Activated CD4-positive, alpha-beta memory T cell treated with anti-CD3 and anti-CD28 coated beads, Interleukin-2, amount 10 ng/mL, durations not matched to agents 7 days and 5 days (primary cell): ENCODE data around the gene APEH. TPM values are rescaled to one million over a fixed set of nuclear protein-coding genes. Genes with fewer than 3 reads are reported as not detected.
A peak's percentile ranks its signal among the peaks of the same experiment; 100 is the strongest.
"Not testable (repeated sequence)": the region's sequence is repeated elsewhere in the genome, so short reads cannot be mapped to it uniquely, and the experiment has no call there.

Experiments used
- CTCF ChIA-PET: fragments of 350-600 bp; sonication (Branson Sonifier 250); formaldehyde crosslinking; loops from one replicate; lab custom pipeline; 2021; ENCODE audit warnings: antibody characterized with exemption, inconsistent platforms; lab: Charles Lee
- POLR2A ChIA-PET: fragments of 350-600 bp; sonication (Branson Sonifier 250); formaldehyde crosslinking; loops from one replicate; lab custom pipeline; 2021; ENCODE audit warnings: antibody characterized with exemption; lab: Charles Lee
- DNase-seq: peaks from one replicate; pipeline ENCODE4 v3.0.0-alpha.2; 2020
- H3K27ac Mint-ChIP-seq: one replicate; pipeline ENCODE4 v1.8.0; 2021; ENCODE audit warnings: mild to moderate bottlenecking, mixed read lengths
- H3K27me3 Mint-ChIP-seq: one replicate; pipeline ENCODE4 v1.8.0; 2021; ENCODE audit warnings: mixed read lengths
- H3K36me3 Mint-ChIP-seq: one replicate; pipeline ENCODE4 v1.8.0; 2021; ENCODE audit warnings: low read depth, mixed read lengths
- H3K4me1 Mint-ChIP-seq: one replicate; pipeline ENCODE4 v1.8.0; 2021; ENCODE audit warnings: mixed read lengths
- H3K4me3 Mint-ChIP-seq: one replicate; pipeline ENCODE4 v1.8.0; 2021; ENCODE audit warnings: mild to moderate bottlenecking, mixed read lengths
- H3K9me3 Mint-ChIP-seq: one replicate; pipeline ENCODE4 v1.8.0; 2021; ENCODE audit warnings: mixed read lengths
- total RNA-seq, 2 experiments: library from RNA; stranded (reverse); gene quantifications; one replicate each; pipeline ENCODE4 v1.2.3, GENCODE V29; 2021

APEH gene
- total RNA-seq, 2 experiments from 2014 or later, result 132 to 136 TPM

DNA sequence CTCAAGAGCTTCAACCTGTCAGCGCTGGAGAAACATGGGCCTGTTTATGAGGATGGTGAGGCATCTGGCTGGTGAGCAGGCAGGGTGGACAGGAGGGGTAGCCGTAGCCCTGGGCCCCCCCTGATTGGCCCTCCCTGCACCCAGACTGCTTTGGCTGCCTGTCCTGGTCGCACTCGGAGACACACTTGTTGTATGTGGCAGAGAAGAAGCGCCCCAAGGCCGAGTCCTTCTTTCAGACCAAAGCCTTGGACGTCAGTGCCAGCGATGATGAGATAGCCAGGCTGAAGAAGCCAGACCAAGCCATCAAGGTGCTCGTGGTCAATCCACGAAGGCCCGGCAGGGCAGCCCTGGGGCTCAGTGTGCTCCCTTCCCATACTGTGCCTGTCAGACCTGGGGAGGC, 1.8 kb downstream of the APEH start:
- Mint-ChIP-seq H3K36me3 (peaks cover 27% of the 10 kb centered on the region), H3K27me3 (no peaks in the 10 kb centered on the region), H3K27ac (no peak overlapping the region), H3K4me1 (peaks cover 37% of the 10 kb centered on the region), H3K4me3 (no peak overlapping the region), H3K9me3 (no peaks in the 10 kb centered on the region)
- no peak for DNase-seq
- POLR2A ChIA-PET, result interaction anchor here (1.0 to 2.4 kb wide), 2 partner anchors 17 to 136 kb away, joined by 3 to 8 read pairs; no protein-coding TSS in a partner anchor
- CTCF ChIA-PET, result interaction anchor here (2.2 kb wide), 1 partner anchor 136 kb away, joined by 9 read pairs; no protein-coding TSS in a partner anchor

DNA sequence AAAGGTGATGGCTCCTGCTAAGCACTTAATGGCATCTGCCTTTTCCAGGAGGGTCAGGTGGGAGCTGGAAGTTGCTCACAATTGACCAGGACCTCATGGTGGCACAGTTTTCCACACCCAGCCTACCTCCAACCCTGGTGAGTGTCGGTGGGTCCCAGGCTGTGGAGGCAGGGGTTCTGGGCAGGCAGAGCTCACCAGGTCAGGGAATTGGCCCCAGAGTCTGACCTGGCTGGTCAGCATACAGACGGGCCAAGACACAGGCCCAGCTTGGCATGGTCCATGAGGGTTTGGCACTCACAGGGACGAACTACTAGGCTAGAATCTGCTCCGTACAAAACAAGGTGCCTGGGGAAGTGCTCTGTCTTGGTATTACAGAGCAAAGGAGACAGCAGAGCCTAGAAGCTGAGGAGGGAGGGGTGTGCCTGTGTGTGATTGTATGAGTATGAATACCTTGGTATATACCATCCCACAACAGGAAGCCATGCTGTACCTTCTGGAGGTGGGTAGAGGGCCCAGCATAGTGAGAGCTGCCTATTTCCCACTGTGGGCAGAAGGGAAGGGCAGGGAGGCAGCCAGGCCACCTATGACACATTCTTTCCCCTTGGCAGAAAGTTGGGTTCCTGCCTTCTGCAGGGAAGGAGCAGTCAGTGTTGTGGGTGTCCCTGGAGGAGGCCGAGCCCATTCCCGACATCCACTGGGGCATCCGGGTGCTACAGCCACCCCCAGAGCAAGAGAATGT, 6.5 kb downstream of the APEH start:
- no peak overlapping the region for H3K27ac Mint-ChIP-seq
- H3K27me3 Mint-ChIP-seq, result peaks cover 3% of the 10 kb centered on the region
- peaks cover 31% of the 10 kb centered on the region for H3K36me3 Mint-ChIP-seq
- H3K9me3 Mint-ChIP-seq, result no peaks in the 10 kb centered on the region
- H3K4me1 Mint-ChIP-seq, result peaks cover 14% of the 10 kb centered on the region
- DNase-seq, result no peak
- H3K4me3 Mint-ChIP-seq, result no peak overlapping the region
- ChIA-PET POLR2A (no interaction called here), CTCF (no interaction called here)

DNA sequence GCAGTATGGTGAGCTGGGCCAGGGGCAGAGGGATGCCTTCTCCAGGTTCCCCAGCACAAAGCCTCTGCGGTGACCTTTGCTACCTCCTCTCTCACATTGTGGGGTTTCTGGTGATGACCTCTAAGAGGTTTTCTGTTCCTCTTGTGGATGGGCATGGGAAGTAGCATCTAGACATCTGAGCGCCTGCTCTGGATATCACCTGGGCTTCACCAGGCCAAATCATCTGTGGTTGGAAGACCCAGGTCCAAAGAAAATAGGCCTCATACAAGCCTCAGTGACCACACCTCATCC, 7.0 kb downstream of the APEH start:
- peaks cover 9% of the 10 kb centered on the region for H3K4me1 Mint-ChIP-seq
- H3K4me3 Mint-ChIP-seq, result no peak overlapping the region
- CTCF ChIA-PET, result no interaction called here
- DNase-seq, result no peak
- POLR2A ChIA-PET, result no interaction called here
- no peaks in the 10 kb centered on the region for H3K9me3 Mint-ChIP-seq
- H3K27ac Mint-ChIP-seq, result no peak overlapping the region
- peaks cover 3% of the 10 kb centered on the region for H3K27me3 Mint-ChIP-seq
- H3K36me3 Mint-ChIP-seq, result peaks cover 27% of the 10 kb centered on the region

DNA sequence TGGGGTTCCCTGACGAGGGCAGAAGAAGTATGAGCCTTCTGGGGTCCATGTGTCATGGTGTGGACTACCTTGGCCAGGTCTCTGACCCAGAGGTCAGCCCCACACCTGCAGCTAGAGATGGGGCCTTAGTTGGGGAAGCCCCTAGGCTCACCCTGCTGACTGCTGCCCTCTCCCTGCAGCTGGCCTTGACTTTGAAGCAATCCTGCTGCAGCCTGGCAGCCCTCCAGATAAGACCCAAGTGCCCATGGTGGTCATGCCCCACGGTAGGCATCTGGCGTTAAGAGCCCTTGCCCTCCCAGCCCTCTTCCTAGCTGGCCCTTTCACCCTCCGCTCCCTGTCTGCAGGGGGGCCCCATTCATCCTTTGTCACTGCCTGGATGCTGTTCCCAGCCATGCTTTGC, 7.4 kb downstream of the APEH start:
- H3K4me1 Mint-ChIP-seq, result peaks cover 9% of the 10 kb centered on the region
- H3K36me3 Mint-ChIP-seq, result peaks cover 25% of the 10 kb centered on the region
- ChIA-PET CTCF (no interaction called here), POLR2A (no interaction called here)
- DNase-seq, result no peak
- no peaks in the 10 kb centered on the region for H3K9me3 Mint-ChIP-seq
- no peak overlapping the region for H3K4me3 Mint-ChIP-seq
- H3K27ac Mint-ChIP-seq, result no peak overlapping the region
- H3K27me3 Mint-ChIP-seq, result peaks cover 5% of the 10 kb centered on the region

DNA sequence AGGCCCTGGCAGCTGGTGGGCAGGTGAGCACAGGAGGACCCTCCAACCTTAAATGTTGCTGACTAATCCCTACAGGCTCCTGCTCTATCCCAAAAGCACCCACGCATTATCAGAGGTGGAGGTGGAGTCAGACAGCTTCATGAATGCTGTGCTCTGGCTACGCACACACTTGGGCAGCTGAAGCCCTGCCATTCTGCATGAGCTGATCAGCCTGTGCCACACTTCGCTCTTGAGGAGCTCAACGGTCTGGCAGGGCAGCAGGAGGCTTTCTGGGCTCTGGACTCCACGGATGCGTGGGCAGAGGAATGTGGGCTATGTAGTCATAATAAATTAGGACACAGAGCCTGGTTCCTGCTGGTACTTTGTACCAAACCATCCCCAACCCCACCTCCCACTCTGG, 9.0 kb downstream of the APEH start:
- peaks cover 14% of the 10 kb centered on the region for H3K36me3 Mint-ChIP-seq
- no peak overlapping the region for H3K4me3 Mint-ChIP-seq
- no peak overlapping the region for H3K27ac Mint-ChIP-seq
- no peak for DNase-seq
- POLR2A ChIA-PET, result no interaction called here
- CTCF ChIA-PET, result no interaction called here
- peaks cover 8% of the 10 kb centered on the region for H3K4me1 Mint-ChIP-seq
- H3K9me3 Mint-ChIP-seq, result no peaks in the 10 kb centered on the region
- H3K27me3 Mint-ChIP-seq, result peaks cover 12% of the 10 kb centered on the region

DNA sequence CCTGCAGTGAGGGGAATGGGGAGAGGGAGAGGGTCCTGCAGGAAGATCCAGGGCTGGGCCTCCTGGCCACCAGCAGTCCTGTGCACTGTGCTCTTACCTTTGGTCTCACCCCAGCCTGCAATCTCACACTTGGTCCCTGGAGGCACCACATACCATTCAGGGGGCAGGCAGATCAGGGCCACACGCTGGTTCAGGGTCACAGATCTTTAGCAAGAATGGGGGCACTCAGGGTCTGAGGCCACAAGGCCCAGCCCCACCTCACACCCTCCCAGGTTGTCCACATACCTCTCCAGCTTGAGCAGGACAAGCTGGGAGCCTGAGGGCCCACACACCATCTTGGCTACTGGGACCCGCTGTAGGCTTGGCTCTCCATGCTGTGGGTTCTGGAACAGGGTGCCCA, 10.3 kb downstream of the APEH start:
- POLR2A ChIA-PET, CTCF ChIA-PET: not testable (repeated sequence)
- peaks cover 15% of the 10 kb centered on the region for H3K4me1 Mint-ChIP-seq

DNA sequence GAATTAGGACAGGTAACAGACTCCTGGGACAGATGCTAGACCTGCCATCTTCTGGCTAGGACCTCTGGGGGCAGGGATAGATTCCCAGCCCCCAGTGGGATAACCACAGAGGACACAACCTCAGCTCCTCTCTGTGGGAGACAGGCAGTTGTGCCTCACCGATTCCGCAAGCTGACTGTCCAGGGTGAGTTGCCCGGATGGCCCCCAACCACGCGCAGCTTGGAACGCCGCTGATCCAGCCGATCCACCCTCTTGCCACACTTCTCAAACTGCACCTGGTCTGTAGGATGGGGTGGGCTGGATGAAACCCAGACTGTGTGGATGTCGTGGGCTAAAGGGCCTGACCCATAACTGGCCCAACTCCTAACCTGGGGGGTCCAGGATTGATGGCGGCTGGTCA, 11.0 kb downstream of the APEH start:
- POLR2A ChIA-PET, result interaction anchor here (0.6 kb wide), 1 partner anchor 220 kb away, joined by 3 read pairs; no protein-coding TSS in a partner anchor
- H3K27ac Mint-ChIP-seq, H3K4me3 Mint-ChIP-seq, CTCF ChIA-PET, H3K9me3 Mint-ChIP-seq, DNase-seq: not testable (repeated sequence)
- H3K36me3 Mint-ChIP-seq, result peaks cover 14% of the 10 kb centered on the region
- peaks cover 22% of the 10 kb centered on the region for H3K4me1 Mint-ChIP-seq
- H3K27me3 Mint-ChIP-seq, result peaks cover 12% of the 10 kb centered on the region

More for the DNA sequence above, 10.3 kb downstream of the APEH start:
- not testable (repeated sequence) for DNase-seq, H3K27ac Mint-ChIP-seq, H3K4me3 Mint-ChIP-seq, H3K9me3 Mint-ChIP-seq
- H3K27me3 Mint-ChIP-seq, result peaks cover 12% of the 10 kb centered on the region
- H3K36me3 Mint-ChIP-seq, result peaks cover 17% of the 10 kb centered on the region

DNA sequence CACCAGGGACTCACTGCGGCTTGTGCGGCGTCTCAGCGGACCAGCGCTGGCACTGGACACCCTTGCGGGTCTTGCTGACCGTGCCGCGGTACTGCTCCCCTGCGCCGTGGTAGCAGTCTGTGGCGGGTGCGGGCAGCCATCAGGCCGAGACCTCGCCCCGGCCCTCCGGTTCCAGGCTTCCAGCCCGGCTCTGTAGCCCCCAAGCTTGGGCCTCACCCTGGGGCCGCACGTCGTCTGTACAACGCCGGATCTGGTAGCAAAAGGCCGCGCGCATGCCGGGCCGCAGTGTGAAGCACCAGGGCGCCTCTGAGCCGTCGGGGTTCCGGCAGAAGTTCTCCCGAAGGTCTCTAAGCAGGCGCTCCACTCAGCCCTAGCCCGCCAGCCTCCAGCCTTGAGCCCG, 11.7 kb downstream of the APEH start:
- DNase-seq, CTCF ChIA-PET, H3K27ac Mint-ChIP-seq, H3K4me3 Mint-ChIP-seq, H3K9me3 Mint-ChIP-seq, POLR2A ChIA-PET: not testable (repeated sequence)
- Mint-ChIP-seq H3K4me1 (peaks cover 29% of the 10 kb centered on the region), H3K27me3 (peaks cover 12% of the 10 kb centered on the region), H3K36me3 (peaks cover 13% of the 10 kb centered on the region)

DNA sequence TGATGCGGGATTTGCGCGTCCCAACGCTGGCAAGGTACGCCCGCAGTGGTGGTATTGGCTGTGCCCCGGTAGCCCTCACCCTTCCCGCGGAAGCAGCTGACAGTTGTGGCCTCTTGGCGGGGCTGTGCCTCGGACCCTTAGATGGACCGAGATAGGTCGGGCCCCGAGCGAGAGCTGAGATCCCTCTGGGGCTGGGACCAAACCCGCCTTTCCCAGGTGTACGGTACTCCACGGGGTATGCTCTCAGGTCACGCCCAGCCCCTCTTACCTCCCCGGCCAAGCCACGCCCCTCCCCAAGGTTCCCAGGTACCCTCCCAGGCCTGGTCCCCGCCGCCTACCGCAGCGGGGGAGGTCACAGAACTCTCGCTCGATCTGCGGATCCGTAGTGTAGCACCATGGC, 12.2 kb downstream of the APEH start:
- H3K27ac Mint-ChIP-seq, CTCF ChIA-PET, H3K9me3 Mint-ChIP-seq, POLR2A ChIA-PET, H3K4me3 Mint-ChIP-seq, DNase-seq: not testable (repeated sequence)
- H3K36me3 Mint-ChIP-seq, result peaks cover 13% of the 10 kb centered on the region
- H3K4me1 Mint-ChIP-seq, result peaks cover 32% of the 10 kb centered on the region
- peaks cover 12% of the 10 kb centered on the region for H3K27me3 Mint-ChIP-seq

DNA sequence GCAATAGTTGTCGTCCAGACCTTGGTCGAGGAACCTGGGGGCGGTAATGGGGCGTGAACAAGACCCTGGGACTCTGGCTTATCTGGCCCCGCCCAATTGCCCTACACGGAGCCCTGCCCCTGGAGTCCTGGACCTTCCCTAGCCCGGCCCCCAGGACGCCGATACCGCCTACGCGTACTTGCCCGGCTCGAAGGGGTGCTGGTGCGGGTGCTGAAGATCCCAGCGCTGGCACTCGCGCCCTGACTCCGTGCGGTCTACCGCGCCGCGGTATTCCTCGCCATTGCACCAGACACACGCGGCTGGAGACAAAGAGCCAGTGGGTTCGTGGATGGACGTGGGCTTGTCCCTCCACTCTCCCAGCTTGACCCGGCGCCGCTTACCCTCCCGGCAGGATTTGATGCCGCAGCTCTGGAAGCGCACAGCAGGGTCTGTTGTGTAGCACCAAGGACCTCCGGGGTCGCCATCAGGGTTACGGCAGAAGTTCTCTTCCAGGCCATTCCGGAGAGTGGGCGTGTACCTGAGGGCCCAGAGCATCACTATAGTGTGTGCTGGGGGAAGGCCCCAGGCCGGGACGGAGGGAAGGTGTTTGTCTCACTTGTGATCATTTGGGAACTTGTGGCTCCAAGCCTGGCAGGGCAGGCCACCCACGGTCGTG, 12.7 kb downstream of the APEH start:
- CTCF ChIA-PET, H3K27ac Mint-ChIP-seq, H3K4me3 Mint-ChIP-seq, DNase-seq, POLR2A ChIA-PET, H3K9me3 Mint-ChIP-seq: not testable (repeated sequence)
- Mint-ChIP-seq H3K27me3 (peaks cover 12% of the 10 kb centered on the region), H3K36me3 (peaks cover 13% of the 10 kb centered on the region), H3K4me1 (peaks cover 33% of the 10 kb centered on the region)

DNA sequence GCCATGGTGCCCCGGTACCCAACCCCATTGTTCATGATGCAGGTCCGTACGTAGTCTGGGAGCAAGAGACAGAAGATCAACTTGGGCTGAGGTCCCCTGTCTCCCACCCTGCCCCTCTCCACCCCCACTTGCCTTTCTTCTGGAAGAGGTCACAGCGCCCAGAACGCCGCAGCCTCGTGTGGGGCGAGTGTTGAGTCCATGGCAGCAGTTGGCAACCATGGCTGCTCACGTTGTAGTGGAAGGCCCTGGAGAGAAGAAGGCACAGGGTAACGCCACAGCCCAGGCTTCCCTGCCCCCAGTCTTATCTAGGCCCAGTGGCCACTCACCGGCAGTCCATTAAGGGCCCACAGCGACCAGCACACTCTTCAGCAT, 13.3 kb downstream of the APEH start:
- H3K27ac Mint-ChIP-seq, H3K9me3 Mint-ChIP-seq, H3K4me3 Mint-ChIP-seq, POLR2A ChIA-PET, DNase-seq, CTCF ChIA-PET: not testable (repeated sequence)
- H3K4me1 Mint-ChIP-seq, result peaks cover 33% of the 10 kb centered on the region
- peaks cover 13% of the 10 kb centered on the region for H3K36me3 Mint-ChIP-seq
- peaks cover 12% of the 10 kb centered on the region for H3K27me3 Mint-ChIP-seq

DNA sequence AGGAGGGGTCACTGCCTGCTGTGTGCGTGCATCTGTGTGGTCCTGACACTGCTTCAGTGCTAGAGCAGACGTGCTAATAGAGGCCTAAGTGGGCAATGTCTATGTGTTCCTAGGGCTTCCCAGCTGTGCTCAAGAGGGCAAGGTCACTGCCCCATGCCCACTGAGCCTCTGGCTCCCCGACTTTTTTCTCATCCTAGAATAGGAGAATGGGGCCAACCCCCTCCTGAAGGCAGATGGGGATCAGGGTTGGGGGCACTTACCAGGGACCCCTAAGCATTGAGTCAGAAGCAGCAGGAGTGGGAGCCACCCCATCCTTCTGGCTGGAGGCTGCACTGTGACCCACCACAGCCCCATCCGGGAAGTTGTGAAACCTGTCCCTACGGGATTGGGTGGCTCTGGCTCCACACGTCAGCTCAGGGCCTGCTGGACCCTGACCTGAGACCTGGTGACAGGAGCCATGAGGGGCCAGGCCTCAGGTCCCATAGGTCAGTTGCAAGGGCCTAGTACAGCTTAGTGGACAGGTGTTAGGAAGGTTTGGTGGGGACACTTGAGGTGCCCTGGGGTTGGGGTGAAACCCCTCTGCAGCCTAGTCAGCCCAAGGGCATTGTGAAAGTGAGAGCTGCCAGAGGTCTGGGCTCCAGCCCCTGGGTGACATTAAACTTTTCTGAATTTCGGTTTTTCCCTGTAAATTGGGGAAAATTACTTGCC, 14.3 kb downstream of the APEH start:
- peak overlapping the region; percentile 97 for H3K4me3 Mint-ChIP-seq
- peak overlapping the region; percentile 87 for H3K27ac Mint-ChIP-seq
- POLR2A ChIA-PET, result interaction anchor here (1.2 kb wide), 1 partner anchor 149 kb away, joined by 6 read pairs; no protein-coding TSS in a partner anchor
- H3K9me3 Mint-ChIP-seq, CTCF ChIA-PET, DNase-seq, H3K36me3 Mint-ChIP-seq: not testable (repeated sequence)
- peaks cover 12% of the 10 kb centered on the region for H3K27me3 Mint-ChIP-seq
- peaks cover 33% of the 10 kb centered on the region for H3K4me1 Mint-ChIP-seq
